Endothelial cell of umbilical vein (primary cell): ENCODE measurements around the gene CARD9. TPM values are rescaled to one million over a fixed set of nuclear protein-coding genes. Genes with fewer than 3 reads are reported as not detected.

Experiments used
- Bru-seq: library from RNA; stranded (reverse); fragments of 400-500 nt; gene quantifications from one replicate; lab custom pipeline; 2021; lab: Mats Ljungman, UMichigan
- BruChase-seq, 2 experiments: library from RNA; stranded (reverse); fragments of 400-500 nt; gene quantifications; one replicate each; lab custom pipeline; 2021; lab: Mats Ljungman, UMichigan
- BruUV-seq: library from RNA; stranded (reverse); fragments of 400-500 nt; replicated peaks from 2 replicates; lab custom pipeline; 2021; lab: Mats Ljungman, UMichigan
- CTCF ChIA-PET: fragments of 300-600, 350-600 bp; sonication (Branson Sonifier 250); formaldehyde crosslinking; loops from one replicate; lab custom pipeline; 2021; ENCODE audit warnings: antibody characterized with exemption, inconsistent platforms; lab: Charles Lee
- POLR2A ChIA-PET: fragments of 300-600, 350-600 bp; sonication (Branson Sonifier 250); formaldehyde crosslinking; loops from one replicate; lab custom pipeline; 2021; ENCODE audit warnings: antibody characterized with exemption, inconsistent platforms; lab: Charles Lee
- DNase-seq: peaks from one replicate; pipeline ENCODE4 v3.0.0-alpha.2; 2011; ENCODE audit warnings: low read depth, low spot score
- FAIRE-seq: peaks from 2 replicates; lab custom pipeline; 2011; peaks lifted over from hg19 to GRCh38; lab: Jason Lieb, UNC
- H2AFZ ChIP-seq: 2 replicates; pipeline ENCODE4 v1.6.0; 2012; ENCODE audit warnings: low read depth, low read length, control low read depth, inconsistent platforms
- H3K27ac ChIP-seq: 2 replicates; pipeline ENCODE4 v1.5.1; 2011; ENCODE audit warnings: low read depth, mild to moderate bottlenecking, control low read depth, low read length, moderate library complexity; ENCODE audit not compliant: insufficient read depth
- H3K27me3 ChIP-seq, 2 experiments: 2 replicates each; pipeline versions ENCODE4 v1.6.0 to v1.6.1; 2011; ENCODE audit warnings: low read length in 2 of 2, mixed read lengths in 1 of 2; ENCODE audit not compliant: control insufficient read depth in 2 of 2, insufficient read depth in 2 of 2
- H3K36me3 ChIP-seq, 2 experiments: 2 replicates in 1 of 2; 3 replicates in 1 of 2; pipeline ENCODE4 v1.5.1; 2011; ENCODE audit warnings: low read length in 2 of 2, mild to moderate bottlenecking in 1 of 2, moderate library complexity in 1 of 2; ENCODE audit not compliant: control insufficient read depth in 2 of 2, insufficient read depth in 2 of 2; ENCODE audit errors: extremely low read depth in 1 of 2
- H3K4me1 ChIP-seq: 3 replicates; pipeline ENCODE4 v1.5.1; 2011; ENCODE audit warnings: mild to moderate bottlenecking, low read length; ENCODE audit not compliant: control insufficient read depth, insufficient read depth; ENCODE audit errors: extremely low read depth
- H3K4me2 ChIP-seq: 2 replicates; pipeline ENCODE4 v1.6.1; 2011; ENCODE audit warnings: low read length, control low read depth, mixed read lengths; ENCODE audit not compliant: insufficient read depth
- H3K4me3 ChIP-seq, 3 experiments: fragments of 200-600 bp in 1 of 3; sonication (generic), shearing (Covaris generic) in 1 of 3; replicated peaks in 1 of 3; 2 replicates each; pipeline ENCODE4 v1.5.1; 2011 to 2016; ENCODE audit warnings: control low read depth in 3 of 3, low read length in 3 of 3, mild to moderate bottlenecking in 2 of 3, inconsistent platforms in 1 of 3, low read depth in 1 of 3, moderate library complexity in 1 of 3; ENCODE audit not compliant: insufficient read depth in 1 of 3
- H3K79me2 ChIP-seq: 2 replicates; pipeline ENCODE4 v1.6.0; 2012; ENCODE audit warnings: low read length, inconsistent platforms; ENCODE audit not compliant: control insufficient read depth, insufficient read depth
- H3K9ac ChIP-seq: replicated peaks from 2 replicates; pipeline ENCODE3; 2011; ENCODE audit warnings: low read length, control low read depth; ENCODE audit not compliant: insufficient read depth; ENCODE audit errors: extremely low read depth
- H3K9me1 ChIP-seq: replicated peaks from 3 replicates; pipeline ENCODE4 v1.6.0; 2011; ENCODE audit warnings: mild to moderate bottlenecking, low read length; ENCODE audit not compliant: control insufficient read depth, insufficient read depth; ENCODE audit errors: extremely low read depth
- H3K9me3 ChIP-seq: replicated peaks from 2 replicates; pipeline ENCODE4 v1.5.1; 2012; ENCODE audit warnings: low read length, inconsistent platforms; ENCODE audit not compliant: control insufficient read depth, insufficient read depth
- H4K20me1 ChIP-seq: replicated peaks from 2 replicates; pipeline ENCODE3; 2011; ENCODE audit warnings: mild to moderate bottlenecking, low read length; ENCODE audit not compliant: control insufficient read depth, insufficient read depth; ENCODE audit errors: extremely low read depth
- CTCF ChIP-seq, 2 donors: IDR thresholded peaks; 1 replicate in 1 of 2; 2 replicates in 1 of 2; pipeline ENCODE4 v1.5.1; 2011; ENCODE audit warnings: low read length in 2 of 2, mild to moderate bottlenecking in 2 of 2, moderate library complexity in 2 of 2, control low read depth in 1 of 2, inconsistent platforms in 1 of 2, low read depth in 1 of 2; ENCODE audit not compliant: insufficient read depth in 1 of 2; ENCODE audit errors: extremely low read depth in 1 of 2
- EZH2 ChIP-seq: IDR thresholded peaks from 2 replicates; pipeline ENCODE4 v1.6.1; 2012; ENCODE audit warnings: borderline replicate concordance, low read depth, mild to moderate bottlenecking, moderate library complexity, low read length, inconsistent platforms; ENCODE audit not compliant: severe bottlenecking
- FOS ChIP-seq: IDR thresholded peaks from 2 replicates; pipeline ENCODE4 v1.6.1; 2011; ENCODE audit warnings: mild to moderate bottlenecking, low read length, moderate library complexity, borderline replicate concordance; ENCODE audit not compliant: insufficient read depth
- GATA2 ChIP-seq: IDR thresholded peaks from 2 replicates; pipeline ENCODE4 v1.7.0; 2011; ENCODE audit warnings: low read depth, mild to moderate bottlenecking, moderate library complexity, mixed read lengths, low read length; ENCODE audit not compliant: insufficient read length, insufficient read depth
- JUN ChIP-seq: IDR thresholded peaks from 2 replicates; pipeline ENCODE4 v1.6.1; 2011; ENCODE audit warnings: borderline replicate concordance, low read depth; ENCODE audit not compliant: insufficient read length, insufficient read depth
- MAX ChIP-seq: IDR thresholded peaks from 2 replicates; pipeline ENCODE4 v1.6.1; 2011; ENCODE audit not compliant: insufficient read depth, insufficient read length
- MYC ChIP-seq: IDR thresholded peaks from one replicate; pipeline ENCODE4 v1.6.1; 2011; ENCODE audit warnings: mild to moderate bottlenecking, low read depth, low read length
- POLR2A ChIP-seq: IDR thresholded peaks from 2 replicates; pipeline ENCODE4 v1.6.1; 2012; ENCODE audit warnings: low read depth, mild to moderate bottlenecking, control low read depth, low read length
- POLR2AphosphoS5 ChIP-seq: IDR thresholded peaks from 2 replicates; pipeline ENCODE4 v1.6.1; 2012; ENCODE audit warnings: low read depth, mild to moderate bottlenecking, control low read depth, low read length, moderate library complexity; ENCODE audit not compliant: insufficient read depth
- dilution Hi-C: fragments of 300-500 bp; cut with MboI; formaldehyde crosslinking; loops from one replicate; pipeline ENCODE4 v1.15.0; 2019; ENCODE audit warnings: low sequenced_read_pairs; ENCODE audit not compliant: extremely low pct_ligation_motif_present
- intact Hi-C: fragments of 100-400 bp; cut with micrococcal nuclease; formaldehyde crosslinking; loops from one replicate; pipeline ENCODE4 v1.10.0; 2022
- long read RNA-seq: library from polyadenylated mRNA; stranded (forward); transcript quantifications from one replicate; pipeline ENCODE4 v2.0.0, GENCODE V29; 2021
- polyA minus RNA-seq, 3 experiments: library from RNA; depleted of rRNA, polyadenylated mRNA; stranded (reverse); fragments of >200 nt; gene quantifications; 1 replicate in 1 of 3; 2 replicates in 2 of 3; pipeline ENCODE4 v1.2.3, GENCODE V29; 2011
- polyA plus RNA-seq, 4 experiments: library from polyadenylated mRNA; depleted of rRNA in 3 of 4; stranded (reverse) in 3 of 4; unstranded in 1 of 4; fragments of >200 nt; gene quantifications; 2 replicates each; pipeline versions ENCODE4 v1.2.1 to v1.2.3, GENCODE V29; 2011 to 2012; ENCODE audit warnings: missing spikeins in 1 of 4
- total RNA-seq: library from RNA; stranded (reverse); gene quantifications from 2 replicates; pipeline ENCODE4 v1.2.3, GENCODE V29; 2021

CARD9 gene
- 0.16 and 0.71 TPM in 2 replicates for total RNA-seq
- polyA plus RNA-seq: 0.19 and 0.22 TPM in 2 replicates
- polyA plus RNA-seq (2011; cell fraction: cytosol; rRNA removed): 0.13 and 0.23 TPM in 2 replicates
- 0.83 and 0.88 TPM in 2 replicates for polyA plus RNA-seq (2011; cell fraction: nucleus; rRNA removed)
- polyA plus RNA-seq (2012): 0.43 and 0.74 TPM in 2 replicates
- 0.28 and 0.39 TPM in 2 replicates for polyA minus RNA-seq
- 2.0 TPM for polyA minus RNA-seq (2011; cell fraction: cytosol; rRNA and poly(A)+ RNA removed)
- polyA minus RNA-seq (2011; cell fraction: nucleus; rRNA and poly(A)+ RNA removed): 0.34 and 0.43 TPM in 2 replicates
- Bru-seq, nascent RNA: percentile 19 among the genes with signal in this experiment
- BruChase-seq, experiment 1, labeled RNA remaining after a 6-hour chase: percentile 40 among the genes with signal in this experiment
- percentile 24 among the genes with signal in this experiment for BruChase-seq, experiment 2, labeled RNA remaining after a 2-hour chase
- long read RNA-seq, partial matches to known transcripts: 2 of 3 reads
- long read RNA-seq, other reads (novel, unspliced or antisense): 1 of 3 reads

GRCh38 chr9:136373300-136374182 lies at the start of gene CARD9:
Gene CARD9 (minus strand): TSS chr9:136373669. CDS start chr9:136372078, 1,591 bp downstream.
- no peak within 1 kb of the TSS for H3K27ac ChIP-seq
- no peak within 1 kb of the TSS for H3K9ac ChIP-seq

More at GRCh38 chr9:136373300-136374182, at the start of gene CARD9:
- Histone ChIP-seq H3K4me1 (no peaks in the 10 kb centered on the region), H4K20me1 (no peaks in the 10 kb centered on the region), H2AFZ (no peak within 1 kb of the TSS), H3K27me3 (no peaks in the 10 kb centered on the region), H3K36me3 (no peaks in the 10 kb centered on the region), H3K79me2 (no peaks in the 10 kb centered on the region), H3K9me1 (no peaks in the 10 kb centered on the region), H3K4me3 (no peak within 1 kb of the TSS), H3K4me2 (no peak within 1 kb of the TSS), H3K9me3 (no peaks in the 10 kb centered on the region)
- intact Hi-C loops: no loop called here
- FAIRE-seq (no peak), DNase-seq (no peak)
- ChIA-PET POLR2A (no interaction called here), CTCF (no interaction called here)
- no TSS peak for BruUV-seq
- TF ChIP-seq POLR2AphosphoS5: no peak
- no peak for TF ChIP-seq FOS
- TF ChIP-seq MYC: no peak
- no peak for TF ChIP-seq GATA2
- TF ChIP-seq EZH2: no peak
- TF ChIP-seq MAX: no peak
- TF ChIP-seq POLR2A: no peak
- TF ChIP-seq JUN: no peak
- no peak for TF ChIP-seq CTCF (IDR thresholded peaks at IDR 0.05; ENCODE audit: extremely low read depth in 1 of 2, insufficient read depth in 1 of 2, low read depth in 1 of 2, low read length in 2 of 2)
- dilution Hi-C loops: no loop called here
